DOHH2 (cell line): Measurements from ENCODE around the gene OCSTAMP.

Experiments used
- H3F3A ChIP-seq: fragments of 200-600 bp; sonication (generic), shearing (Covaris generic); 2 replicates; pipeline ENCODE4 v1.6.0; 2016; ENCODE audit warnings: antibody characterized with exemption, mild to moderate bottlenecking; ENCODE audit not compliant: control insufficient read depth, insufficient read depth
- H3K27ac ChIP-seq: fragments of 200-600 bp; sonication (generic); 2 replicates; pipeline ENCODE4 v1.5.1; 2014; ENCODE audit warnings: low read depth, mild to moderate bottlenecking, low read length, moderate library complexity
- H3K27me3 ChIP-seq: fragments of 200-600 bp; sonication (generic); 2 replicates; pipeline ENCODE4 v1.6.1; 2014; ENCODE audit warnings: mild to moderate bottlenecking, low read length, mixed read lengths; ENCODE audit not compliant: control insufficient read depth
- H3K36me3 ChIP-seq: fragments of 200-600 bp; sonication (generic); 2 replicates; pipeline ENCODE4 v1.6.1; 2014; ENCODE audit warnings: mild to moderate bottlenecking, low read length, moderate library complexity, mixed read lengths; ENCODE audit not compliant: control insufficient read depth
- H3K4me1 ChIP-seq: fragments of 200-600 bp; sonication (generic); 2 replicates; pipeline ENCODE4 v1.6.1; 2014; ENCODE audit warnings: mild to moderate bottlenecking, low read length, mixed read lengths; ENCODE audit not compliant: control insufficient read depth
- H3K4me2 ChIP-seq: fragments of 200-600 bp; sonication (generic); 2 replicates; pipeline ENCODE4 v1.6.0; 2014; ENCODE audit warnings: mild to moderate bottlenecking, low read length, moderate library complexity
- H3K4me3 ChIP-seq: fragments of 200-600 bp; sonication (generic); 2 replicates; pipeline ENCODE4 v1.5.1; 2014; ENCODE audit warnings: mild to moderate bottlenecking, low read length, mixed read lengths
- H3K79me2 ChIP-seq: fragments of 200-600 bp; sonication (generic); 2 replicates; pipeline ENCODE4 v1.6.1; 2014; ENCODE audit warnings: mild to moderate bottlenecking, low read length, mixed read lengths; ENCODE audit not compliant: control insufficient read depth
- H3K9me2 ChIP-seq: fragments of 200-600 bp; sonication (generic); replicated peaks from 2 replicates; pipeline ENCODE4 v1.6.1; 2014; ENCODE audit warnings: mild to moderate bottlenecking, low read length, mixed read lengths; ENCODE audit not compliant: control insufficient read depth
- H3K9me3 ChIP-seq: fragments of 200-600 bp; sonication (generic); 2 replicates; pipeline ENCODE4 v1.6.1; 2014; ENCODE audit warnings: antibody characterized with exemption, low read length, mixed read lengths; ENCODE audit not compliant: control insufficient read depth, insufficient read depth
- H4K20me1 ChIP-seq: fragments of 200-600 bp; sonication (generic); 2 replicates; pipeline ENCODE4 v1.6.0; 2014; ENCODE audit warnings: low read depth, mild to moderate bottlenecking, antibody characterized with exemption, low read length, moderate library complexity; ENCODE audit not compliant: control insufficient read depth, insufficient read depth
- CTCF ChIP-seq: fragments of 200-600 bp; sonication (generic); IDR thresholded peaks from one replicate; pipeline ENCODE4 v1.5.1; 2014; ENCODE audit warnings: antibody characterized with exemption, mild to moderate bottlenecking, low read depth, low read length; ENCODE audit not compliant: poor library complexity, severe bottlenecking
- EZH2phosphoT487 ChIP-seq: fragments of 200-600 bp; sonication (generic); IDR thresholded peaks from 2 replicates; pipeline ENCODE4 v1.6.1; 2017; ENCODE audit warnings: borderline replicate concordance, mild to moderate bottlenecking, antibody characterized with exemption, low read length, moderate library complexity, mixed read lengths

The OCSTAMP gene

GRCh38 chr20:46563170-46563859 is 12.9 kb upstream of the OCSTAMP start:
- H3K4me2 ChIP-seq: no peak overlapping the region
- no peak overlapping the region for H3K4me3 ChIP-seq
- H4K20me1 ChIP-seq: no peaks in the 10 kb centered on the region
- H3K9me2 ChIP-seq: no peaks in the 10 kb centered on the region
- no peaks in the 10 kb centered on the region for H3K36me3 ChIP-seq
- H3K27ac ChIP-seq: no peak overlapping the region
- peaks cover 4% of the 10 kb centered on the region; the same call in 1 of the 2 replicates for H3K4me1 ChIP-seq
- H3K9me3 ChIP-seq: no peaks in the 10 kb centered on the region
- no peaks in the 10 kb centered on the region for H3K79me2 ChIP-seq
- H3K27me3 ChIP-seq: peaks cover 3% of the 10 kb centered on the region; the same call in 1 of the 2 replicates
- H3F3A ChIP-seq: no peaks in the 10 kb centered on the region
- no peak for TF ChIP-seq CTCF
- no peak for TF ChIP-seq EZH2phosphoT487

GRCh38 chr20:46562373-46563169 is 12.1 kb upstream of the OCSTAMP start:
- Histone ChIP-seq H3K27ac (no peak overlapping the region), H3K4me1 (peaks cover 4% of the 10 kb centered on the region; the same call in 1 of the 2 replicates), H3K9me3 (no peaks in the 10 kb centered on the region), H4K20me1 (no peaks in the 10 kb centered on the region), H3K36me3 (no peaks in the 10 kb centered on the region), H3K27me3 (peaks cover 5% of the 10 kb centered on the region), H3F3A (no peaks in the 10 kb centered on the region), H3K4me3 (no peak overlapping the region), H3K79me2 (no peaks in the 10 kb centered on the region), H3K4me2 (peak overlapping the region; percentile 37), H3K9me2 (no peaks in the 10 kb centered on the region)
- TF ChIP-seq CTCF (peak; percentile 89), EZH2phosphoT487 (no peak)

GRCh38 chr20:46562009-46562372 is 11.5 kb upstream of the OCSTAMP start:
- Histone ChIP-seq H4K20me1 (no peaks in the 10 kb centered on the region), H3F3A (no peaks in the 10 kb centered on the region), H3K4me3 (no peak overlapping the region), H3K79me2 (no peaks in the 10 kb centered on the region), H3K9me3 (no peaks in the 10 kb centered on the region), H3K27me3 (peaks cover 7% of the 10 kb centered on the region), H3K36me3 (no peaks in the 10 kb centered on the region), H3K9me2 (no peaks in the 10 kb centered on the region), H3K4me1 (peaks cover 4% of the 10 kb centered on the region; the same call in 1 of the 2 replicates), H3K27ac (no peak overlapping the region), H3K4me2 (peak overlapping the region; percentile 37)
- TF ChIP-seq EZH2phosphoT487 (no peak), CTCF (no peak)
